Calu3 (cell line): ENCODE results near the gene ASMTL. TPM values are rescaled to one million over a fixed set of nuclear protein-coding genes. Genes with fewer than 3 reads are reported as not detected.

Experiments
- BruUV-seq: library from RNA; stranded (reverse); fragments of 400-500 nt; replicated peaks from 2 replicates; lab custom pipeline; 2021; lab: Mats Ljungman, UMichigan
- CTCF ChIA-PET: fragments of 300-600 bp; sonication (Branson Sonifier 250); formaldehyde crosslinking; loops from one replicate; lab custom pipeline; 2022; ENCODE audit warnings: antibody characterized with exemption; lab: Charles Lee
- DNase-seq: peaks from one replicate; pipeline ENCODE4 v3.0.0; 2022
- H3K27ac Mint-ChIP-seq: one replicate; pipeline ENCODE4 v1.8.0; 2022; ENCODE audit warnings: mixed read lengths; ENCODE audit not compliant: unreplicated experiment
- H3K27me3 Mint-ChIP-seq: one replicate; pipeline ENCODE4 v1.8.0; 2022; ENCODE audit warnings: mixed read lengths; ENCODE audit not compliant: unreplicated experiment
- H3K36me3 Mint-ChIP-seq: one replicate; pipeline ENCODE4 v1.8.0; 2022; ENCODE audit warnings: mild to moderate bottlenecking, moderate library complexity, mixed read lengths; ENCODE audit not compliant: insufficient read depth, unreplicated experiment
- H3K4me1 Mint-ChIP-seq: one replicate; pipeline ENCODE4 v1.8.0; 2022; ENCODE audit warnings: mild to moderate bottlenecking, low read depth, mixed read lengths; ENCODE audit not compliant: unreplicated experiment
- H3K4me3 Mint-ChIP-seq: one replicate; pipeline ENCODE4 v1.8.0; 2022; ENCODE audit warnings: mild to moderate bottlenecking, low read depth, moderate library complexity, mixed read lengths; ENCODE audit not compliant: unreplicated experiment
- H3K9me3 Mint-ChIP-seq: one replicate; pipeline ENCODE4 v1.8.0; 2022; ENCODE audit warnings: low read depth, mixed read lengths; ENCODE audit not compliant: unreplicated experiment
- intact Hi-C: fragments of 100-400 bp; cut with micrococcal nuclease; formaldehyde crosslinking; loops from one replicate; pipeline ENCODE4 v1.10.0; 2022; ENCODE audit not compliant: unreplicated experiment
- total RNA-seq: library from RNA; stranded (reverse); gene quantifications from 2 replicates; pipeline ENCODE4 v1.2.3, GENCODE V29; 2022
- TF ChIP-seq, protein P1 (sequence below): fragments of 200-600 bp; IDR thresholded peaks from one replicate; pipeline ENCODE4 v1.8.0; 2022; ENCODE audit warnings: antibody characterized with exemption; ENCODE audit not compliant: unreplicated experiment

ASMTL gene
- total RNA-seq, 1 experiment from 2014 or later, result 14.4 TPM

- Mint-ChIP-seq H3K27ac (peak overlapping the region; percentile 91), H3K27me3 (no peaks in the 10 kb centered on the region), H3K4me1 (peaks cover 17% of the 10 kb centered on the region), H3K4me3 (peak overlapping the region; percentile 92), H3K36me3 (peaks cover 68% of the 10 kb centered on the region), H3K9me3 (no peaks in the 10 kb centered on the region)
- peak; percentile 53 for DNase-seq
- no TSS peak for BruUV-seq
- TF ChIP-seq, protein P1, sequence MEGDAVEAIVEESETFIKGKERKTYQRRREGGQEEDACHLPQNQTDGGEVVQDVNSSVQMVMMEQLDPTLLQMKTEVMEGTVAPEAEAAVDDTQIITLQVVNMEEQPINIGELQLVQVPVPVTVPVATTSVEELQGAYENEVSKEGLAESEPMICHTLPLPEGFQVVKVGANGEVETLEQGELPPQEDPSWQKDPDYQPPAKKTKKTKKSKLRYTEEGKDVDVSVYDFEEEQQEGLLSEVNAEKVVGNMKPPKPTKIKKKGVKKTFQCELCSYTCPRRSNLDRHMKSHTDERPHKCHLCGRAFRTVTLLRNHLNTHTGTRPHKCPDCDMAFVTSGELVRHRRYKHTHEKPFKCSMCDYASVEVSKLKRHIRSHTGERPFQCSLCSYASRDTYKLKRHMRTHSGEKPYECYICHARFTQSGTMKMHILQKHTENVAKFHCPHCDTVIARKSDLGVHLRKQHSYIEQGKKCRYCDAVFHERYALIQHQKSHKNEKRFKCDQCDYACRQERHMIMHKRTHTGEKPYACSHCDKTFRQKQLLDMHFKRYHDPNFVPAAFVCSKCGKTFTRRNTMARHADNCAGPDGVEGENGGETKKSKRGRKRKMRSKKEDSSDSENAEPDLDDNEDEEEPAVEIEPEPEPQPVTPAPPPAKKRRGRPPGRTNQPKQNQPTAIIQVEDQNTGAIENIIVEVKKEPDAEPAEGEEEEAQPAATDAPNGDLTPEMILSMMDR, result no peak
- CTCF ChIA-PET, result no interaction called here
- intact Hi-C loops, result no loop called here
Measured at GRCh38 chrX:1392376-1393068, 60.2 kb downstream of the ASMTL start.

DNA sequence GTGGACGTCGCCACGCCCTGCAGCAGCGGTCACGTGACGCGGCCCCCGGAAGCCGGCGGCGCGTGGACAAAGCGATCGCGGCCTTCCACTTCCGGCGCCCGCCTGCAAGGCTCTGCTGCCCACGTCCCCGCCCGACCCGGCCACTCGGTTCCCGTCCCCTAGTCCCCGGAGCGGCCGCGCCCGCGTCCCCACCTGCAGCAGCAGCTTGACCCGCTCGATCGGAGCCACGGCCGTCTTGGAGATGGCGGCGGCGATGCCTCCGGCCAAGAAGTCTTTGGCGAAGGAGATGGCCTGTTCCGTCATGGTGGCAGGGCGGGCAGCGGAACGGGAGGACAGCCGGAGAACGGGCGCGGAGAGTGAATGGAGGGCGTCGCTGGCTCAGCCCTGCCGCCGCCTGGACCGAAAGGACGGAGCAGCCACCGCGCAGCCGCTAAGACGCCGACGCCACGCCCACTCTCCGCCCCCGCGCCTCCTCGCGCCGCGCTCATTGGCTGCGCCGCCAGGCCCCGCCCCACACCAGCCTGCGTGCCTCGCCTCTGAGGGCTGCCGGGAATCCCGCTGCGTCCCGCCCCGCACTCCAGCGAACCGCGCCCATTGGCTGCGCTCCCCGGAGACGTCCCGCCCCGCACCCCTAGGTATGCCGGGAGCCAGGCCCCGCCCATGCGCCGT lies 60.9 kb downstream of the ASMTL start, which contains the start of gene SLC25A6:
SLC25A6 (minus strand) TSS at position 407 of the 669 bp plus-strand sequence; CDS start at position 303, 104 bp downstream.
- CTCF ChIA-PET, result no interaction called here
- peaks cover 17% of the 10 kb centered on the region for H3K4me1 Mint-ChIP-seq
- peak; percentile 97 for DNase-seq
- H3K27ac Mint-ChIP-seq, result peak within 1 kb of the TSS; percentile 91
- no peaks in the 10 kb centered on the region for H3K27me3 Mint-ChIP-seq
- H3K36me3 Mint-ChIP-seq, result peaks cover 71% of the 10 kb centered on the region
- TF ChIP-seq, protein P1, result no peak
- no TSS peak for BruUV-seq
- intact Hi-C loops, result no loop called here
- no peaks in the 10 kb centered on the region for H3K9me3 Mint-ChIP-seq
- H3K4me3 Mint-ChIP-seq, result peak within 1 kb of the TSS; percentile 92

GRCh38 chrX:1391370-1391706 lies 61.4 kb downstream of the ASMTL start:
- H3K4me1 Mint-ChIP-seq, result peaks cover 17% of the 10 kb centered on the region
- no peaks in the 10 kb centered on the region for H3K9me3 Mint-ChIP-seq
- intact Hi-C loops, result no loop called here
- TSS peak; percentile 44 for BruUV-seq
- H3K36me3 Mint-ChIP-seq, result peaks cover 75% of the 10 kb centered on the region
- peak overlapping the region; percentile 20 for H3K27ac Mint-ChIP-seq
- H3K4me3 Mint-ChIP-seq, result peak overlapping the region; percentile 92
- no peaks in the 10 kb centered on the region for H3K27me3 Mint-ChIP-seq
- CTCF ChIA-PET, result no interaction called here
- TF ChIP-seq, protein P1, result no peak
- peak; percentile 91 for DNase-seq

- H3K27ac Mint-ChIP-seq, result peak overlapping the region; percentile 20
- H3K9me3 Mint-ChIP-seq, result no peaks in the 10 kb centered on the region
- H3K27me3 Mint-ChIP-seq, result no peaks in the 10 kb centered on the region
- H3K4me1 Mint-ChIP-seq, result peaks cover 17% of the 10 kb centered on the region
- DNase-seq, result no peak
- intact Hi-C loops, result no loop called here
- TF ChIP-seq, protein P1, result no peak
- H3K36me3 Mint-ChIP-seq, result peaks cover 78% of the 10 kb centered on the region
- H3K4me3 Mint-ChIP-seq, result peak overlapping the region; percentile 92
- no TSS peak for BruUV-seq
- CTCF ChIA-PET, result no interaction called here
Measured at GRCh38 chrX:1390621-1391369, 61.9 kb downstream of the ASMTL start.
